Measurements from ENCODE around the gene CYTH4. TPM values are rescaled to one million over a fixed set of nuclear protein-coding genes. Genes with fewer than 3 reads are reported as not detected.

The CYTH4 gene
- total RNA-seq, 1 donor from 2014 or later = not detected

GRCh38 chr22:37287550-37287951 lies 5.2 kb downstream of the CYTH4 start:
- Mint-ChIP-seq H3K27ac (peak overlapping the region; percentile 66), H3K27me3 (ENCODE audit: insufficient read depth, low read depth) (peaks cover 19% of the 10 kb centered on the region), H3K4me3 (no peak overlapping the region), H3K9me3 (no peaks in the 10 kb centered on the region), H3K36me3 (no peaks in the 10 kb centered on the region), H3K4me1 (peaks cover 7% of the 10 kb centered on the region)
- no peak for DNase-seq (ENCODE audit: low spot score)
- TF ChIP-seq EZH2phosphoT487 (IDR thresholded peaks at IDR 0.05) = no peak
- TF ChIP-seq CTCF (IDR thresholded peaks at IDR 0.05) = no peak
- no peak for TF ChIP-seq EZH2 (IDR thresholded peaks at IDR 0.05)
- Histone ChIP-seq H3K79me2 (ENCODE audit: low read depth) (no peaks in the 10 kb centered on the region), H3K4me2 (no peak overlapping the region), H3K27ac (no peak overlapping the region), H3K9me3 (ENCODE audit: low read depth) (no peaks in the 10 kb centered on the region), H4K20me1 (ENCODE audit: low read depth) (no peaks in the 10 kb centered on the region), H3K9ac (no peak overlapping the region), H3F3A (ENCODE audit: low read depth) (no peaks in the 10 kb centered on the region), H3K27me3 (no peaks in the 10 kb centered on the region), H3K4me3 (no peak overlapping the region), H3K4me1 (peaks cover 12% of the 10 kb centered on the region), H2AFZ (replicated peaks) (no peak overlapping the region), H3K36me3 (no peaks in the 10 kb centered on the region)

- no peaks in the 10 kb centered on the region for H3F3A ChIP-seq (ENCODE audit: low read depth)
- peaks cover 7% of the 10 kb centered on the region for H3K4me1 ChIP-seq
- H3K9me3 ChIP-seq (ENCODE audit: low read depth) = no peaks in the 10 kb centered on the region
- H3K27ac ChIP-seq = no peak overlapping the region
- no peaks in the 10 kb centered on the region for H3K9me3 Mint-ChIP-seq
- H3K27me3 ChIP-seq = no peaks in the 10 kb centered on the region
- DNase-seq (ENCODE audit: low spot score) = no peak
- no peaks in the 10 kb centered on the region for H3K36me3 Mint-ChIP-seq
- H3K4me3 ChIP-seq = no peak overlapping the region
- no peak overlapping the region for H3K4me3 Mint-ChIP-seq
- peaks cover 7% of the 10 kb centered on the region for H3K4me1 Mint-ChIP-seq
- peaks cover 19% of the 10 kb centered on the region for H3K27me3 Mint-ChIP-seq (ENCODE audit: insufficient read depth, low read depth)
- no peaks in the 10 kb centered on the region for H4K20me1 ChIP-seq (ENCODE audit: low read depth)
- H3K4me2 ChIP-seq = no peak overlapping the region
- H3K9ac ChIP-seq = no peak overlapping the region
- peak overlapping the region; percentile 50 for H3K27ac Mint-ChIP-seq
- H3K79me2 ChIP-seq (ENCODE audit: low read depth) = no peaks in the 10 kb centered on the region
- H3K36me3 ChIP-seq = no peaks in the 10 kb centered on the region
- H2AFZ ChIP-seq (replicated peaks) = no peak overlapping the region
- TF ChIP-seq EZH2phosphoT487 (IDR thresholded peaks at IDR 0.05) (no peak), EZH2 (IDR thresholded peaks at IDR 0.05) (no peak), CTCF (IDR thresholded peaks at IDR 0.05) (no peak)
Observed at GRCh38 chr22:37288521-37288920, 6.2 kb downstream of the CYTH4 start.

- H2AFZ ChIP-seq (replicated peaks) = no peak overlapping the region
- no peaks in the 10 kb centered on the region for H3K27me3 ChIP-seq
- H3F3A ChIP-seq (ENCODE audit: low read depth) = no peaks in the 10 kb centered on the region
Observed at GRCh38 chr22:37289156-37289735, 6.9 kb downstream of the CYTH4 start.

More at GRCh38 chr22:37289156-37289735, 6.9 kb downstream of the CYTH4 start:
- peaks cover 7% of the 10 kb centered on the region for H3K4me1 ChIP-seq
- Mint-ChIP-seq H3K9me3 (no peaks in the 10 kb centered on the region), H3K27me3 (ENCODE audit: insufficient read depth, low read depth) (peaks cover 19% of the 10 kb centered on the region), H3K4me3 (no peak overlapping the region), H3K36me3 (no peaks in the 10 kb centered on the region), H3K27ac (no peak overlapping the region), H3K4me1 (peaks cover 2% of the 10 kb centered on the region)
- H3K36me3 ChIP-seq = no peaks in the 10 kb centered on the region
- no peak for TF ChIP-seq EZH2 (IDR thresholded peaks at IDR 0.05)
- TF ChIP-seq CTCF (IDR thresholded peaks at IDR 0.05) = no peak
- TF ChIP-seq EZH2phosphoT487 (IDR thresholded peaks at IDR 0.05) = no peak
- no peak overlapping the region for H3K4me3 ChIP-seq
- H3K9ac ChIP-seq = no peak overlapping the region
- H3K79me2 ChIP-seq (ENCODE audit: low read depth) = no peaks in the 10 kb centered on the region
- DNase-seq (ENCODE audit: low spot score) = no peak
- no peak overlapping the region for H3K27ac ChIP-seq
- no peaks in the 10 kb centered on the region for H4K20me1 ChIP-seq (ENCODE audit: low read depth)
- no peaks in the 10 kb centered on the region for H3K9me3 ChIP-seq (ENCODE audit: low read depth)
- H3K4me2 ChIP-seq = no peak overlapping the region

Measured in neural progenitor cell (in vitro differentiated cells).